Activated CD4-positive, alpha-beta memory T cell treated with anti-CD3 and anti-CD28 coated beads, Interleukin-2, amount 10 ng/mL, durations not matched to agents 7 days and 5 days (primary cell): ENCODE data around the gene PTPRM. TPM values are rescaled to one million over a fixed set of nuclear protein-coding genes. Genes with fewer than 3 reads are reported as not detected.
"Not testable (repeated sequence)": the region's sequence is repeated elsewhere in the genome, so short reads cannot be mapped to it uniquely, and the experiment has no call there.

ENCODE experiments used
- CTCF ChIA-PET: fragments of 350-600 bp; sonication (Branson Sonifier 250); formaldehyde crosslinking; loops from one replicate; lab custom pipeline; 2021; ENCODE audit warnings: antibody characterized with exemption, inconsistent platforms; lab: Charles Lee
- POLR2A ChIA-PET: fragments of 350-600 bp; sonication (Branson Sonifier 250); formaldehyde crosslinking; loops from one replicate; lab custom pipeline; 2021; ENCODE audit warnings: antibody characterized with exemption; lab: Charles Lee
- DNase-seq: peaks from one replicate; pipeline ENCODE4 v3.0.0-alpha.2; 2020
- H3K27ac Mint-ChIP-seq: one replicate; pipeline ENCODE4 v1.8.0; 2021; ENCODE audit warnings: mild to moderate bottlenecking, mixed read lengths
- H3K27me3 Mint-ChIP-seq: one replicate; pipeline ENCODE4 v1.8.0; 2021; ENCODE audit warnings: mixed read lengths
- H3K36me3 Mint-ChIP-seq: one replicate; pipeline ENCODE4 v1.8.0; 2021; ENCODE audit warnings: low read depth, mixed read lengths
- H3K4me1 Mint-ChIP-seq: one replicate; pipeline ENCODE4 v1.8.0; 2021; ENCODE audit warnings: mixed read lengths
- H3K4me3 Mint-ChIP-seq: one replicate; pipeline ENCODE4 v1.8.0; 2021; ENCODE audit warnings: mild to moderate bottlenecking, mixed read lengths
- H3K9me3 Mint-ChIP-seq: one replicate; pipeline ENCODE4 v1.8.0; 2021; ENCODE audit warnings: mixed read lengths
- total RNA-seq, 2 experiments: library from RNA; stranded (reverse); gene quantifications; one replicate each; pipeline ENCODE4 v1.2.3, GENCODE V29; 2021

Gene PTPRM
- total RNA-seq, 2 experiments from 2014 or later, result 9.3 to 12.3 TPM

DNA sequence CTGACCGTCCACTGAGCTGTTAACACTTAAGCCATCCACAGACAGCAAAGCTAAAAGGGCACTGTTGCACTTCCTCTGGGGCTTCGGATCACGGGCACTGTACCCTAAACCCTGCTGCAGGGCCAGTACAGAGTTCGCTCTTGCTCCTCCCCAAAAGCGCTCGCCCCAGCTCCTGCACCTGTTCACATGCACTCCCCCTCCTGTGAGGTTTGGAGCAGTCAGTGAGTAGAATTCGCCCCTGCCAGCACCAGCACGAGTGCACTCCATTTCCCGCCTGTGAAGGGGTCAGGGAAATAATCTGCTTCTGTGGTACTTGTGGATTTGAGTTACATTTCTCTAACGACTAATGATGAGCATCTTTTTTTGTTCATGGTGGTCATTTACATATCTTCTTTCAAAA is 158.8 kb downstream of the PTPRM start:
- H3K9me3 Mint-ChIP-seq, result no peaks in the 10 kb centered on the region
- no peak for DNase-seq
- no peak overlapping the region for H3K27ac Mint-ChIP-seq
- H3K36me3 Mint-ChIP-seq, result no peaks in the 10 kb centered on the region
- H3K4me3 Mint-ChIP-seq, result no peak overlapping the region
- CTCF ChIA-PET, result no interaction called here
- no peaks in the 10 kb centered on the region for H3K4me1 Mint-ChIP-seq
- H3K27me3 Mint-ChIP-seq, result no peaks in the 10 kb centered on the region
- POLR2A ChIA-PET, result no interaction called here

DNA sequence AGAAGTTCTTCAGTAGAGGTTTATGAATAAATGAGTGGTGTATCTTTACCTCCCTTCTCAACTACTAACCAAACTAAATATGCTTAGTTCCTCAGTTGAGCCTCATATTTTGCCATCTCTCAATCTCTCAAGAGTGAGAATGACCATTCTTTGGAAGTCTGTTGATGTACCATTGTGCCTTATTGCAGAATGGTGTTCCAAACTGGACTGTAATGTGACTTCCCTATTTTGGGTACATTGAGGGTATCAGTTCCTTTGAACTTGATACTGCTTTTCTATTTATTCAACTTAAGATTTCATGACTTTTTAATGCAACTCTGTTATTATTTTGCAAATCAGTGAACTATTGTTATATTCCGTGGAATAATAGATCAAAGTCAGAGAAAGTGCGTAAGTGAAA is 159.4 kb downstream of the PTPRM start:
- H3K4me3 Mint-ChIP-seq, result no peak overlapping the region
- ChIA-PET POLR2A (no interaction called here), CTCF (no interaction called here)
- no peak for DNase-seq
- no peaks in the 10 kb centered on the region for H3K9me3 Mint-ChIP-seq
- no peaks in the 10 kb centered on the region for H3K4me1 Mint-ChIP-seq
- no peaks in the 10 kb centered on the region for H3K27me3 Mint-ChIP-seq
- H3K27ac Mint-ChIP-seq, result no peak overlapping the region
- no peaks in the 10 kb centered on the region for H3K36me3 Mint-ChIP-seq

DNA sequence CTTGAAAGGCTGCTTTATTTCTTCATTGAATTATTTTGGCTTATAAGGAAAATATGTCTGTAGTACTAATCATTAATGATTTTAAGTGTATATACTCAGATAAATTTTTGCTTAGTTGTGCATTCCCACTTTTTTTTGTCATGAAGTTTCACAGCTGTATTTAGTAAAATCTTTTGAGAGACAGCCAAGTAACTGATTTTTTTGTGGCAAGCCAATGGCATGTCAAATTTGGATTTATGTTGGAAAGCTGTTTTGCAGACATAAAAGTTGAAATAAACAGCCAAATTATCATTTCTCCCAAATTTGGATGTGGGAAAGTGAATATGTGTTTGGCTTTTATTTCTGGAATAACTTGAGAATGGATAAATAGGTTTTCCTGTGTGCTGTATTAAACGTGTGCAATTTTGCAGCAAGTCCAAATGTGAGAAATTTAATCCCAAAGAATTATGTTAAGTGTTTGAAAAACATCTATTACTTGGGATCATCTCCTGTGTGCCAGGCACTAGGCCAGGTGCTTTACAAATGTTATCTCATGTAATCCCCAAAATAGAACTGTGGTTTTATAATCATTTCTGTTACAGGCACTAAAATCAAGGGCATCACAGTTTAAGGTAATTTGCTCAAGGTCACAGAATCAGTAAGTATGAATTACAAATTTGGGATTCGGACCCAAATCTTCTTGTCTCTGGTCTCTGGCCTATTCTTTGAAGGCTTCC is 160.4 kb downstream of the PTPRM start:
- Mint-ChIP-seq H3K4me3 (no peak overlapping the region), H3K27ac (no peak overlapping the region), H3K36me3 (no peaks in the 10 kb centered on the region), H3K27me3 (no peaks in the 10 kb centered on the region), H3K4me1 (no peaks in the 10 kb centered on the region), H3K9me3 (no peaks in the 10 kb centered on the region)
- ChIA-PET POLR2A (no interaction called here), CTCF (no interaction called here)
- DNase-seq, result no peak

GRCh38 chr18:7728297-7728696 is 161.2 kb downstream of the PTPRM start:
- no peak for DNase-seq
- POLR2A ChIA-PET, result interaction anchor here (0.6 kb wide), 1 partner anchor 516 kb away, joined by 3 read pairs; no protein-coding TSS in a partner anchor
- CTCF ChIA-PET, result no interaction called here
- no peaks in the 10 kb centered on the region for H3K4me1 Mint-ChIP-seq
- H3K27ac Mint-ChIP-seq, result no peak overlapping the region
- H3K36me3 Mint-ChIP-seq, result no peaks in the 10 kb centered on the region
- H3K27me3 Mint-ChIP-seq, result no peaks in the 10 kb centered on the region
- no peaks in the 10 kb centered on the region for H3K9me3 Mint-ChIP-seq
- H3K4me3 Mint-ChIP-seq, result no peak overlapping the region

GRCh38 chr18:7729868-7730267 is 162.8 kb downstream of the PTPRM start:
- ChIA-PET POLR2A (no interaction called here), CTCF (no interaction called here)
- Mint-ChIP-seq H3K36me3 (no peaks in the 10 kb centered on the region), H3K4me1 (no peaks in the 10 kb centered on the region), H3K27ac (no peak overlapping the region), H3K9me3 (no peaks in the 10 kb centered on the region), H3K27me3 (no peaks in the 10 kb centered on the region), H3K4me3 (no peak overlapping the region)
- DNase-seq, result no peak

GRCh38 chr18:7730682-7731081 is 163.6 kb downstream of the PTPRM start:
- H3K27me3 Mint-ChIP-seq, result no peaks in the 10 kb centered on the region
- POLR2A ChIA-PET, result no interaction called here
- no peaks in the 10 kb centered on the region for H3K36me3 Mint-ChIP-seq
- no peak overlapping the region for H3K27ac Mint-ChIP-seq
- DNase-seq, result no peak
- H3K9me3 Mint-ChIP-seq, result no peaks in the 10 kb centered on the region
- no peak overlapping the region for H3K4me3 Mint-ChIP-seq
- CTCF ChIA-PET, result no interaction called here
- H3K4me1 Mint-ChIP-seq, result no peaks in the 10 kb centered on the region

- DNase-seq, result no peak
- no peaks in the 10 kb centered on the region for H3K36me3 Mint-ChIP-seq
- peaks cover 4% of the 10 kb centered on the region for H3K9me3 Mint-ChIP-seq
- no peak overlapping the region for H3K4me3 Mint-ChIP-seq
- no peaks in the 10 kb centered on the region for H3K27me3 Mint-ChIP-seq
- H3K27ac Mint-ChIP-seq, result no peak overlapping the region
- POLR2A ChIA-PET, result no interaction called here
- CTCF ChIA-PET, result no interaction called here
- H3K4me1 Mint-ChIP-seq, result no peaks in the 10 kb centered on the region
These were observed 166.5 kb downstream of the PTPRM start for GRCh38 chr18:7733642-7734041.

GRCh38 chr18:7735196-7735595 is 168.1 kb downstream of the PTPRM start:
- H3K4me3 Mint-ChIP-seq, result no peak overlapping the region
- H3K9me3 Mint-ChIP-seq, result peaks cover 7% of the 10 kb centered on the region
- POLR2A ChIA-PET, result no interaction called here

GRCh38 chr18:7735626-7736175 is 168.6 kb downstream of the PTPRM start:
- Mint-ChIP-seq H3K4me1 (no peaks in the 10 kb centered on the region), H3K4me3 (no peak overlapping the region), H3K27me3 (no peaks in the 10 kb centered on the region), H3K27ac (no peak overlapping the region), H3K9me3 (peaks cover 7% of the 10 kb centered on the region), H3K36me3 (no peaks in the 10 kb centered on the region)
- ChIA-PET CTCF (no interaction called here), POLR2A (no interaction called here)
- DNase-seq, result no peak

More at GRCh38 chr18:7735196-7735595, 168.1 kb downstream of the PTPRM start:
- H3K27me3 Mint-ChIP-seq, result no peaks in the 10 kb centered on the region
- no peak for DNase-seq
- no peaks in the 10 kb centered on the region for H3K36me3 Mint-ChIP-seq
- no peak overlapping the region for H3K27ac Mint-ChIP-seq
- H3K4me1 Mint-ChIP-seq, result no peaks in the 10 kb centered on the region
- CTCF ChIA-PET, result no interaction called here

GRCh38 chr18:7736526-7736925 is 169.4 kb downstream of the PTPRM start:
- CTCF ChIA-PET, DNase-seq, H3K4me1 Mint-ChIP-seq, H3K9me3 Mint-ChIP-seq, H3K27me3 Mint-ChIP-seq, POLR2A ChIA-PET, H3K27ac Mint-ChIP-seq, H3K4me3 Mint-ChIP-seq, H3K36me3 Mint-ChIP-seq: not testable (repeated sequence)

DNA sequence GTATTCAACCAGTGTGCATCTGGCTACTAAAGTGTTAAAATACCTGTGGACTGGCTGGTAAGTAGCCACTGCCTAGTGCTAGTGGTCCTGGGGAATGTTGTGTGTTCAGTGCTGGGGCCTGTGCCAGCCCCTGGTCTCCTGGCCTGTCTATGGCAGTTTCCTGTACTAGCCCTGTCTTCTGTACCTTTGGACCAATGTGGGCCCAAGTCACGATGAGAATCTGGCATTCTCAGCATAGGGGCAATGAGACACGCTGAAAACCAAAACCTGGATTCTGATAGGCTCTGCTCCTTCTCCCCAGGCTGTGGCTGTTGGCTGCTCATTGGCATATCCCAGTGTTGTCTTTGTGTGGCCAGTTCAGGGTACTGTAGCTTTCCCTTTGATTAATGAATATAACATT is 170.4 kb downstream of the PTPRM start:
- Mint-ChIP-seq H3K4me1 (no peaks in the 10 kb centered on the region), H3K36me3 (no peaks in the 10 kb centered on the region), H3K4me3 (no peak overlapping the region), H3K27me3 (no peaks in the 10 kb centered on the region), H3K9me3 (peaks cover 7% of the 10 kb centered on the region), H3K27ac (no peak overlapping the region)
- ChIA-PET CTCF (no interaction called here), POLR2A (no interaction called here)
- DNase-seq, result no peak

DNA sequence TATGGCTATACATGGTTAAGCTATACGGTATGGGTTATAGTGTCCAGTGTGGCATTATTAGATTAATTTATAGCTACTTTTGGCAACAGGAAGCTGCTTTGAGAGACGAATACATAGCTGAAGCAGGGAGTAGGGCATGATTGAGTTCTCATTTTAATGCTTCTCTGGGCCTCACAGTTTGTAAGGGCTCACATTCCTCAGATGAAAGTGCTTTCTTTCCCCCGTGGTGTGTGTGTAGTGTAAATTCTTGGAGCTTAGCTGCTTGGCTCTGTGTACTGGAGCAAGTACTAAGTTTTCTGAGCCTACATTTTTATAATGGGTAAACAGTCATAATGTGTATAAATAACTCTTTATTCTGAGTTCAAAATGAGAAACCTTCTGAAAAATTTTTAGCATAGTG is 173.7 kb downstream of the PTPRM start:
- no peak for DNase-seq
- no peak overlapping the region for H3K4me3 Mint-ChIP-seq
- H3K27ac Mint-ChIP-seq, result no peak overlapping the region
- H3K9me3 Mint-ChIP-seq, result peaks cover 9% of the 10 kb centered on the region
- H3K36me3 Mint-ChIP-seq, result no peaks in the 10 kb centered on the region
- ChIA-PET POLR2A (no interaction called here), CTCF (no interaction called here)
- H3K4me1 Mint-ChIP-seq, result no peaks in the 10 kb centered on the region
- no peaks in the 10 kb centered on the region for H3K27me3 Mint-ChIP-seq

DNA sequence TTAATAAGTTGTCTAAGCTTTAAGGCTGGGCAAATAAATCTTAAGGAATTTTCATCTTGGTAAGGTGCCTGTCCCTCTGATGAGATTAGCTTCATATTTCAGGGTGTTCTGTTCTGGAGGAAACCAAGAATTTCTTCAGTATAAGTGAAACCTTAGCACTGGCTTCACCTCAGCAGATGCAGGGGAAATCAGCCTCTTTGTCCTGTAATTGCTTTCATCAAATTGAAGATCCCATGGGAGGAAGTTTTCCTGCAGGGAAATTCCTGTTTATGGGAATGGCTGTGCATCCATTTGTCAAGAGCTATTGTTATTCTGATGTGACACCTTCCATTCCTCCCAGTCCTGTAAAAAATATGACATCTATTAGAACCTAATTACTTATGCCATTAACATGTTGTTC is 174.5 kb downstream of the PTPRM start:
- POLR2A ChIA-PET, result no interaction called here
- peaks cover 10% of the 10 kb centered on the region for H3K9me3 Mint-ChIP-seq
- no peaks in the 10 kb centered on the region for H3K4me1 Mint-ChIP-seq
- DNase-seq, result no peak
- no peak overlapping the region for H3K27ac Mint-ChIP-seq
- CTCF ChIA-PET, result no interaction called here
- no peaks in the 10 kb centered on the region for H3K36me3 Mint-ChIP-seq
- no peaks in the 10 kb centered on the region for H3K27me3 Mint-ChIP-seq
- H3K4me3 Mint-ChIP-seq, result no peak overlapping the region

- Mint-ChIP-seq H3K27ac (no peak overlapping the region), H3K36me3 (no peaks in the 10 kb centered on the region), H3K4me1 (no peaks in the 10 kb centered on the region), H3K27me3 (no peaks in the 10 kb centered on the region), H3K9me3 (peaks cover 13% of the 10 kb centered on the region), H3K4me3 (no peak overlapping the region)
- CTCF ChIA-PET, result no interaction called here
- POLR2A ChIA-PET, result no interaction called here
- DNase-seq, result no peak
These were observed 175.1 kb downstream of the PTPRM start for GRCh38 chr18:7742224-7742623.
